ENCODE data around the gene PTGDR2.

- no peak for TF ChIP-seq TAF1 (IDR thresholded peaks at IDR 0.05; ENCODE audit: borderline replicate concordance, low read depth, low read length)
- TF ChIP-seq POLR2AphosphoS5 (IDR thresholded peaks at IDR 0.05; ENCODE audit: low read depth, low read length) = no peak
- no peak for TF ChIP-seq POLR2A (IDR thresholded peaks at IDR 0.05; ENCODE audit: low read depth, low read length)
Observed at GRCh38 chr11:60842668-60843600, 12.8 kb downstream of the PTGDR2 start.
